ENCODE data around the gene DSG4.

DNA sequence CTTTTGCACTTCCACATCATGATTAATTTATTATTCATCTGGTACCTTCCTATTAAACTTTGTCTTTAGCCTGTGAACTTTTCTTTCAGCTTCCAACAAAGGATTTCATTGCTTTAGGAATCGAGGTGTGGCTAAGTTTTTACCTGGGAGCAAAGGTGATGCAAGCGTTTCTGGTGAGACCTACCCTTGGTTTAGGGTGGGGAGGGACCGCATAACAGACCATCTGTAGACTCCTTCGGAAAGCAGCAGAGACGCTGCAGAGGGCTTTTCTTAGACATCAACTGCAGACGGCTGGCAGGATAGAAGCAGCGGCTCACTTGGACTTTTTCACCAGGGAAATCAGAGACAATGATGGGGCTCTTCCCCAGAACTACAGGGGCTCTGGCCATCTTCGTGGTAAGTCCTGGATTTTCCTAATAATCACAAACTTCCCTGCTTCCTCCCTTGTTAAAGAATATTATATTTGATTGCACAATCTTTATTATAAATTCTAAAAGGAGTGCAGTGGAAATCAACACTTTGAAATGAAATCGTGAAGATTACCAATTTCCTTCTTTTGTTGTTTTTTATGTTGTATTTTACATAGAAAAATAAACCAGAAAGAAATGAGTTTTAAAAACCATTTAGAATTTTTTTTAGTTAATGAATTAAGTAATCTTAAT, 71.1 kb downstream of the DSG4 start, which contains the start of gene DSG3:
- TF ChIP-seq, protein P1, sequence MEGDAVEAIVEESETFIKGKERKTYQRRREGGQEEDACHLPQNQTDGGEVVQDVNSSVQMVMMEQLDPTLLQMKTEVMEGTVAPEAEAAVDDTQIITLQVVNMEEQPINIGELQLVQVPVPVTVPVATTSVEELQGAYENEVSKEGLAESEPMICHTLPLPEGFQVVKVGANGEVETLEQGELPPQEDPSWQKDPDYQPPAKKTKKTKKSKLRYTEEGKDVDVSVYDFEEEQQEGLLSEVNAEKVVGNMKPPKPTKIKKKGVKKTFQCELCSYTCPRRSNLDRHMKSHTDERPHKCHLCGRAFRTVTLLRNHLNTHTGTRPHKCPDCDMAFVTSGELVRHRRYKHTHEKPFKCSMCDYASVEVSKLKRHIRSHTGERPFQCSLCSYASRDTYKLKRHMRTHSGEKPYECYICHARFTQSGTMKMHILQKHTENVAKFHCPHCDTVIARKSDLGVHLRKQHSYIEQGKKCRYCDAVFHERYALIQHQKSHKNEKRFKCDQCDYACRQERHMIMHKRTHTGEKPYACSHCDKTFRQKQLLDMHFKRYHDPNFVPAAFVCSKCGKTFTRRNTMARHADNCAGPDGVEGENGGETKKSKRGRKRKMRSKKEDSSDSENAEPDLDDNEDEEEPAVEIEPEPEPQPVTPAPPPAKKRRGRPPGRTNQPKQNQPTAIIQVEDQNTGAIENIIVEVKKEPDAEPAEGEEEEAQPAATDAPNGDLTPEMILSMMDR (conservative IDR thresholded peaks at IDR 0.05; ENCODE audit: low read depth, low read length): no peak
- no peak for TF ChIP-seq SMC3 (IDR thresholded peaks at IDR 0.05; ENCODE audit: low read depth, low read length)
- TF ChIP-seq, protein P2, sequence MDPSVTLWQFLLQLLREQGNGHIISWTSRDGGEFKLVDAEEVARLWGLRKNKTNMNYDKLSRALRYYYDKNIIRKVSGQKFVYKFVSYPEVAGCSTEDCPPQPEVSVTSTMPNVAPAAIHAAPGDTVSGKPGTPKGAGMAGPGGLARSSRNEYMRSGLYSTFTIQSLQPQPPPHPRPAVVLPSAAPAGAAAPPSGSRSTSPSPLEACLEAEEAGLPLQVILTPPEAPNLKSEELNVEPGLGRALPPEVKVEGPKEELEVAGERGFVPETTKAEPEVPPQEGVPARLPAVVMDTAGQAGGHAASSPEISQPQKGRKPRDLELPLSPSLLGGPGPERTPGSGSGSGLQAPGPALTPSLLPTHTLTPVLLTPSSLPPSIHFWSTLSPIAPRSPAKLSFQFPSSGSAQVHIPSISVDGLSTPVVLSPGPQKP (IDR thresholded peaks at IDR 0.05; ENCODE audit: borderline replicate concordance, low read depth, low read length): no peak
- TF ChIP-seq POLR2A (IDR thresholded peaks at IDR 0.05; ENCODE audit: low read depth, low read length): no peak
- TF ChIP-seq CEBPB (IDR thresholded peaks at IDR 0.05; ENCODE audit: low read depth, low read length): peak; percentile 44; the same call in 1 of the 2 replicates
- TF ChIP-seq MAZ (IDR thresholded peaks at IDR 0.05; ENCODE audit: borderline replicate concordance, low read depth, low read length): no peak
- TF ChIP-seq, protein P3, sequence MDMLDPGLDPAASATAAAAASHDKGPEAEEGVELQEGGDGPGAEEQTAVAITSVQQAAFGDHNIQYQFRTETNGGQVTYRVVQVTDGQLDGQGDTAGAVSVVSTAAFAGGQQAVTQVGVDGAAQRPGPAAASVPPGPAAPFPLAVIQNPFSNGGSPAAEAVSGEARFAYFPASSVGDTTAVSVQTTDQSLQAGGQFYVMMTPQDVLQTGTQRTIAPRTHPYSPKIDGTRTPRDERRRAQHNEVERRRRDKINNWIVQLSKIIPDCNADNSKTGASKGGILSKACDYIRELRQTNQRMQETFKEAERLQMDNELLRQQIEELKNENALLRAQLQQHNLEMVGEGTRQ (IDR thresholded peaks at IDR 0.05; ENCODE audit: low read depth, low read length): no peak
- TF ChIP-seq RAD21 (IDR thresholded peaks at IDR 0.05; ENCODE audit: low read length): no peak
- no peak for TF ChIP-seq CHD1 (IDR thresholded peaks at IDR 0.05; ENCODE audit: low read depth, low read length)
- no peak for TF ChIP-seq RFX5 (IDR thresholded peaks at IDR 0.05; ENCODE audit: low read depth, low read length)
